ENCODE results near the gene PTPRU.

PTPRU gene

GRCh38 chr1:29320156-29320940 is 84.0 kb downstream of the PTPRU start:
- TF ChIP-seq ZNF565 (CRISPR knock-in tag; conservative IDR thresholded peaks at IDR 0.05; ENCODE audit: low read depth): no peak
- no peak for TF ChIP-seq RARB (CRISPR knock-in tag; IDR thresholded peaks at IDR 0.05)
- TF ChIP-seq SNAI2 (CRISPR knock-in tag; IDR thresholded peaks at IDR 0.05): no peak
- no peak for TF ChIP-seq BACH2 (CRISPR knock-in tag; IDR thresholded peaks at IDR 0.05; ENCODE audit: borderline replicate concordance)
- no peak for TF ChIP-seq ARNTL (CRISPR knock-in tag; IDR thresholded peaks at IDR 0.05; ENCODE audit: borderline replicate concordance, low read depth)
- TF ChIP-seq TOX (CRISPR knock-in tag; IDR thresholded peaks at IDR 0.05; ENCODE audit: borderline replicate concordance): no peak
- no peak for TF ChIP-seq ZC3H10 (CRISPR knock-in tag; IDR thresholded peaks at IDR 0.05)
- no peak for TF ChIP-seq OSR1 (CRISPR knock-in tag; IDR thresholded peaks at IDR 0.05)
- TF ChIP-seq PPARA (CRISPR knock-in tag; IDR thresholded peaks at IDR 0.05; ENCODE audit: borderline replicate concordance): no peak
- no peak for TF ChIP-seq ZNF8 (CRISPR knock-in tag; IDR thresholded peaks at IDR 0.05)
- no peak for TF ChIP-seq ZNF70 (CRISPR knock-in tag; IDR thresholded peaks at IDR 0.05)
- TF ChIP-seq ZFP30 (CRISPR knock-in tag; IDR thresholded peaks at IDR 0.05): no peak
- TF ChIP-seq CSDC2 (CRISPR knock-in tag; IDR thresholded peaks at IDR 0.05): no peak
- TF ChIP-seq POU6F1 (CRISPR knock-in tag; IDR thresholded peaks at IDR 0.05; ENCODE audit: borderline replicate concordance, low read depth): no peak
- TF ChIP-seq GLIS3 (CRISPR knock-in tag; IDR thresholded peaks at IDR 0.05): no peak
- no peak for TF ChIP-seq TCF4 (CRISPR knock-in tag; IDR thresholded peaks at IDR 0.05; ENCODE audit: borderline replicate concordance)
- TF ChIP-seq ISL1 (CRISPR knock-in tag; IDR thresholded peaks at IDR 0.05): no peak
- no peak for ATAC-seq

- no peak for ATAC-seq
- no peak for TF ChIP-seq CREB5 (CRISPR knock-in tag; IDR thresholded peaks at IDR 0.05; ENCODE audit: low read depth)
- no peak for TF ChIP-seq ZFP3 (CRISPR knock-in tag; IDR thresholded peaks at IDR 0.05)
- TF ChIP-seq PATZ1 (CRISPR knock-in tag; IDR thresholded peaks at IDR 0.05; ENCODE audit: borderline replicate concordance): no peak
- TF ChIP-seq SNAI2 (CRISPR knock-in tag; IDR thresholded peaks at IDR 0.05): no peak
- no peak for TF ChIP-seq CSRNP3 (CRISPR knock-in tag; IDR thresholded peaks at IDR 0.05)
- no peak for TF ChIP-seq ARNTL (CRISPR knock-in tag; IDR thresholded peaks at IDR 0.05; ENCODE audit: borderline replicate concordance, low read depth)
- no peak for TF ChIP-seq ZC3H10 (CRISPR knock-in tag; IDR thresholded peaks at IDR 0.05)
- TF ChIP-seq TCF4 (CRISPR knock-in tag; IDR thresholded peaks at IDR 0.05; ENCODE audit: borderline replicate concordance): no peak
- no peak for TF ChIP-seq RARB (CRISPR knock-in tag; IDR thresholded peaks at IDR 0.05)
Measured at GRCh38 chr1:29321176-29321575, 84.9 kb downstream of the PTPRU start.

GRCh38 chr1:29322147-29322694 is 85.9 kb downstream of the PTPRU start:
- no peak for TF ChIP-seq POU6F1 (CRISPR knock-in tag; IDR thresholded peaks at IDR 0.05; ENCODE audit: borderline replicate concordance, low read depth)
- TF ChIP-seq ZC3H10 (CRISPR knock-in tag; IDR thresholded peaks at IDR 0.05): no peak
- no peak for TF ChIP-seq ARNTL (CRISPR knock-in tag; IDR thresholded peaks at IDR 0.05; ENCODE audit: borderline replicate concordance, low read depth)
- TF ChIP-seq CSRNP3 (CRISPR knock-in tag; IDR thresholded peaks at IDR 0.05): no peak
- ATAC-seq: no peak

Measured in SK-N-SH treated with all-trans-retinoic acid at 6 μM for 48 hours (cell line).